ENCODE data around the gene ITPKC.

GRCh38 chr19:40763526-40763925 lies 46.6 kb downstream of the ITPKC start:
- TF ChIP-seq, protein P1, sequence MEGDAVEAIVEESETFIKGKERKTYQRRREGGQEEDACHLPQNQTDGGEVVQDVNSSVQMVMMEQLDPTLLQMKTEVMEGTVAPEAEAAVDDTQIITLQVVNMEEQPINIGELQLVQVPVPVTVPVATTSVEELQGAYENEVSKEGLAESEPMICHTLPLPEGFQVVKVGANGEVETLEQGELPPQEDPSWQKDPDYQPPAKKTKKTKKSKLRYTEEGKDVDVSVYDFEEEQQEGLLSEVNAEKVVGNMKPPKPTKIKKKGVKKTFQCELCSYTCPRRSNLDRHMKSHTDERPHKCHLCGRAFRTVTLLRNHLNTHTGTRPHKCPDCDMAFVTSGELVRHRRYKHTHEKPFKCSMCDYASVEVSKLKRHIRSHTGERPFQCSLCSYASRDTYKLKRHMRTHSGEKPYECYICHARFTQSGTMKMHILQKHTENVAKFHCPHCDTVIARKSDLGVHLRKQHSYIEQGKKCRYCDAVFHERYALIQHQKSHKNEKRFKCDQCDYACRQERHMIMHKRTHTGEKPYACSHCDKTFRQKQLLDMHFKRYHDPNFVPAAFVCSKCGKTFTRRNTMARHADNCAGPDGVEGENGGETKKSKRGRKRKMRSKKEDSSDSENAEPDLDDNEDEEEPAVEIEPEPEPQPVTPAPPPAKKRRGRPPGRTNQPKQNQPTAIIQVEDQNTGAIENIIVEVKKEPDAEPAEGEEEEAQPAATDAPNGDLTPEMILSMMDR (IDR thresholded peaks at IDR 0.05): no peak
- no peak for TF ChIP-seq POLR2AphosphoS5 (IDR thresholded peaks at IDR 0.05; ENCODE audit: insufficient read depth in 1 of 2, low read depth in 1 of 2)

All from vagina (tissue), 2 donors.